Spleen (tissue), 11 donors: Measurements from ENCODE around the gene RUSC2. TPM values are rescaled to one million over a fixed set of nuclear protein-coding genes. Genes with fewer than 3 reads are reported as not detected.
"Not testable (repeated sequence)": the region's sequence is repeated elsewhere in the genome, so short reads cannot be mapped to it uniquely, and the experiment has no call there.

Experiments
- DNase-seq: peaks from one replicate; pipeline ENCODE4 v3.0.0-alpha.2; 2020
- H3K27ac ChIP-seq, 8 donors: fragments of 200-600 bp; sonication (generic) in 7 of 8; 1 replicate in 4 of 8; 2 replicates in 4 of 8; pipeline versions ENCODE4 v1.5.0 to v1.8.0; 2016 to 2021; ENCODE audit warnings: inconsistent platforms in 4 of 8, mild to moderate bottlenecking in 4 of 8, moderate library complexity in 1 of 8
- H3K27me3 ChIP-seq, 7 donors: fragments of 200-600 bp; sonication (generic) in 6 of 7; replicated peaks in 1 of 7; 1 replicate in 4 of 7; 2 replicates in 3 of 7; pipeline versions ENCODE4 v1.5.0 to v1.8.0; 2016 to 2021; ENCODE audit warnings: inconsistent platforms in 3 of 7, mild to moderate bottlenecking in 1 of 7
- H3K36me3 ChIP-seq, 6 donors: fragments of 200-600 bp; sonication (generic) in 5 of 6; 1 replicate in 4 of 6; 2 replicates in 2 of 6; pipeline versions ENCODE4 v1.5.0 to v1.8.0; 2016 to 2021; ENCODE audit warnings: inconsistent platforms in 2 of 6
- H3K4me1 ChIP-seq, 6 donors: fragments of 200-600 bp; sonication (generic) in 5 of 6; 1 replicate in 3 of 6; 2 replicates in 3 of 6; pipeline versions ENCODE4 v1.5.0 to v1.8.0; 2016 to 2021; ENCODE audit warnings: inconsistent platforms in 3 of 6
- H3K4me3 ChIP-seq, 8 donors: fragments of 200-600 bp; sonication (generic) in 7 of 8; 1 replicate in 4 of 8; 2 replicates in 4 of 8; pipeline versions ENCODE4 v1.5.0 to v1.8.0; 2016 to 2021; ENCODE audit warnings: inconsistent platforms in 4 of 8, mild to moderate bottlenecking in 4 of 8, moderate library complexity in 2 of 8
- H3K9me3 ChIP-seq, 8 donors: fragments of 200-600 bp; sonication (generic) in 7 of 8; 1 replicate in 4 of 8; 2 replicates in 4 of 8; pipeline versions ENCODE4 v1.5.0 to v1.8.0; 2016 to 2021; ENCODE audit warnings: inconsistent platforms in 4 of 8
- CTCF ChIP-seq, 11 experiments: fragments of 200-600 bp in 7 of 11; fragments of 450-650 bp in 4 of 11; sonication (generic) in 4 of 11; IDR thresholded peaks in 8 of 11; conservative IDR thresholded peaks in 3 of 11; 1 replicate in 7 of 11; 2 replicates in 4 of 11; pipeline versions ENCODE4 v1.4.0 to v1.8.0; 2016 to 2021; ENCODE audit warnings: antibody characterized with exemption in 11 of 11, inconsistent platforms in 4 of 11, mild to moderate bottlenecking in 1 of 11
- POLR2A ChIP-seq, 3 donors: fragments of 450-650 bp; IDR thresholded peaks; one replicate each; pipeline ENCODE4 v1.5.1; 2017; ENCODE audit warnings: antibody characterized with exemption in 3 of 3, mild to moderate bottlenecking in 1 of 3
- POLR2AphosphoS5 ChIP-seq, 3 donors: sonication (generic); formaldehyde crosslinking; IDR thresholded peaks; one replicate each; pipeline ENCODE4 v1.5.1; 2017; ENCODE audit warnings: antibody characterized with exemption in 3 of 3
- WGBS, 5 donors: extraction: QIAGEN DNeasy Blood & Tissue Kit in 3 of 5; methylation state at CpG; one replicate each; pipeline versions ENCODE4 v1.1.5 to v1.1.7; 2013 to 2018; 5-methylcytosine and 5-hydroxymethylcytosine counted together
- intact Hi-C: fragments of 100-400 bp; cut with DNase I; formaldehyde crosslinking; loops from one replicate; pipeline ENCODE4 v1.15.0; 2023; ENCODE audit warnings: low total_unique reads
- polyA plus RNA-seq, 3 donors: library from polyadenylated mRNA; stranded (reverse); fragments of 200-250 nt; gene quantifications; one replicate each; pipeline ENCODE4 v1.2.1, GENCODE V29; 2013
- total RNA-seq, 7 donors: library from RNA; depleted of rRNA in 3 of 7; stranded (reverse); fragments of >200 nt in 3 of 7; fragmentation: NEBNext Ultra II Directional in 4 of 7; extraction: Animal tissue kit (Norgen Biotek cat#: 25700) in 4 of 7; gene quantifications; one replicate each; pipeline versions ENCODE4 v1.1.0 to v1.2.1, GENCODE V29; 2016 to 2021
- donor health status: healthy with polysubstance abuse.
- donor health status: DM: no; HTN: no; CAD: no; lungs with moderate emphysema.
- donor health status: DM: no; HTN: no; CAD: no.
- donor health status: Bipolar disorder and iron deficiency.
- donor health status: healthy.
- donor health status: DM: no; HTN: no; CAD: no.
- donor health status: DM: yes; HTN: yes; CAD: no.

Gene RUSC2
- total and polyA plus RNA-seq, 10 donors: 2.5 to 41.9 (median 14.7) TPM

GRCh38 chr9:35476596-35476995 is 13.3 kb upstream of the RUSC2 start:
- WGBS, 5 donors: 81 to 90% (median 86%) methylated on average over 8 of the region's 8 CpGs
- Histone ChIP-seq H3K27me3 (peaks cover 0 to 12% (median 0%) of the 10 kb centered on the region in 7 donors), H3K36me3 (no peaks in the 10 kb centered on the region), H3K4me3 (no peak overlapping the region), H3K4me1 (peaks cover 0 to 4% (median 0%) of the 10 kb centered on the region in 6 donors), H3K27ac (no peak overlapping the region), H3K9me3 (no peaks in the 10 kb centered on the region)
- no peak for DNase-seq
- TF ChIP-seq POLR2AphosphoS5 (IDR thresholded peaks at IDR 0.05) (no peak), CTCF (IDR thresholded peaks at IDR 0.05 in 8 of 11, conservative IDR thresholded peaks at IDR 0.05 in 3 of 11) (no peak), POLR2A (IDR thresholded peaks at IDR 0.05) (no peak)
- intact Hi-C loops: loop anchor here (5.0 kb wide), 2 partner anchors 359 to 574 kb away; partner anchors contain the start of gene ATOSB

GRCh38 chr9:35477211-35477855 is 12.6 kb upstream of the RUSC2 start:
- H3K27ac ChIP-seq, H3K36me3 ChIP-seq, H3K4me1 ChIP-seq, DNase-seq, H3K9me3 ChIP-seq, H3K4me3 ChIP-seq: not testable (repeated sequence)
- TF ChIP-seq CTCF (IDR thresholded peaks at IDR 0.05 in 8 of 11, conservative IDR thresholded peaks at IDR 0.05 in 3 of 11) (peak; percentile 36 to 84 (median 76)), POLR2AphosphoS5 (IDR thresholded peaks at IDR 0.05) (peak in 1 of 3 donors; percentile 26)
- WGBS, 5 donors: 20 to 35% (median 25%) methylated on average over 5 of the region's 5 CpGs
- intact Hi-C loops: loop anchor here (5.0 kb wide), 2 partner anchors 360 to 575 kb away; partner anchors contain the start of gene ATOSB
- H3K27me3 ChIP-seq: peaks cover 0 to 12% (median 0%) of the 10 kb centered on the region in 7 donors

GRCh38 chr9:35478871-35479270 is 11.0 kb upstream of the RUSC2 start:
- DNase-seq: no peak
- peaks cover 0 to 4% (median 0%) of the 10 kb centered on the region in 6 donors for H3K4me1 ChIP-seq
- H3K9me3 ChIP-seq: no peaks in the 10 kb centered on the region
- H3K27me3 ChIP-seq: peaks cover 0 to 12% (median 0%) of the 10 kb centered on the region in 7 donors
- no peak overlapping the region for H3K4me3 ChIP-seq
- H3K36me3 ChIP-seq: no peaks in the 10 kb centered on the region
- no peak overlapping the region for H3K27ac ChIP-seq
- intact Hi-C loops: loop anchor here (5.0 kb wide), 2 partner anchors 362 to 577 kb away; partner anchors contain the start of gene ATOSB
- no peak for TF ChIP-seq POLR2A (IDR thresholded peaks at IDR 0.05)
- TF ChIP-seq CTCF (IDR thresholded peaks at IDR 0.05 in 8 of 11, conservative IDR thresholded peaks at IDR 0.05 in 3 of 11): no peak
- TF ChIP-seq POLR2AphosphoS5 (IDR thresholded peaks at IDR 0.05): no peak
- 52 to 92% (median 74%) methylated on average over 1 of the region's 1 CpG for WGBS, 5 donors

GRCh38 chr9:35481347-35481975 is 8.4 kb upstream of the RUSC2 start:
- H3K4me3 ChIP-seq: no peak overlapping the region
- H3K36me3 ChIP-seq: no peaks in the 10 kb centered on the region
- H3K27ac ChIP-seq: no peak overlapping the region
- intact Hi-C loops: no loop called here
- H3K27me3 ChIP-seq: peaks cover 0 to 7% (median 0%) of the 10 kb centered on the region in 7 donors
- peaks cover 0 to 4% (median 0%) of the 10 kb centered on the region in 6 donors for H3K4me1 ChIP-seq
- H3K9me3 ChIP-seq: no peaks in the 10 kb centered on the region
- 71 to 88% (median 81%) methylated on average over 4 of the region's 4 CpGs for WGBS, 5 donors
- peak; percentile 25 to 72 (median 58) for TF ChIP-seq CTCF (IDR thresholded peaks at IDR 0.05 in 8 of 11, conservative IDR thresholded peaks at IDR 0.05 in 3 of 11)
- TF ChIP-seq POLR2AphosphoS5 (IDR thresholded peaks at IDR 0.05): no peak
- no peak for DNase-seq
